ENCODE results near the gene TEDC1. TPM values are rescaled to one million over a fixed set of nuclear protein-coding genes. Genes with fewer than 3 reads are reported as not detected.

TEDC1 gene
- total RNA-seq, 1 experiment from 2014 or later = 30.3 TPM

- H3K4me3 Mint-ChIP-seq (ENCODE audit: unreplicated experiment) = peak overlapping the region; percentile 69
- Histone ChIP-seq H3K27me3 (replicated peaks; ENCODE audit: control insufficient read depth, insufficient read depth, low read length) (no peaks in the 10 kb centered on the region), H3K36me3 (ENCODE audit: control insufficient read depth, insufficient read depth, low read length) (no peaks in the 10 kb centered on the region; the same call in 1 of the 2 replicates), H3K4me3 (ENCODE audit: low read depth, low read length) (peak overlapping the region; percentile 62), H3K4me1 (peaks cover 36% of the 10 kb centered on the region), H3K9me3 (no peaks in the 10 kb centered on the region)
- H3K27me3 Mint-ChIP-seq (ENCODE audit: insufficient read depth, unreplicated experiment) = no peaks in the 10 kb centered on the region
- POLR2A ChIA-PET = no interaction called here
- CTCF ChIA-PET = no interaction called here
- intact Hi-C loops (cut with micrococcal nuclease; ENCODE audit: unreplicated experiment) = loop anchor here (5.0 kb wide), 1 partner anchor 510 kb away; the partner anchor contains the start of gene AHNAK2
- TF ChIP-seq CTCF (IDR thresholded peaks at IDR 0.05; ENCODE audit: insufficient read depth in 1 of 2, low read depth in 1 of 2, low read length in 1 of 2, severe bottlenecking in 1 of 2, unreplicated experiment in 1 of 2) = no peak
- peaks cover 12% of the 10 kb centered on the region for H3K36me3 Mint-ChIP-seq (ENCODE audit: insufficient read depth, unreplicated experiment)
- peak in 1 of 2 experiments; percentile 71 for DNase-seq
- H3K9me3 Mint-ChIP-seq (ENCODE audit: unreplicated experiment) = no peaks in the 10 kb centered on the region
- H3K27ac Mint-ChIP-seq (ENCODE audit: unreplicated experiment) = peak overlapping the region; percentile 50
- no TSS peak for BruUV-seq (replicated peaks)
- peaks cover under 1% of the 10 kb centered on the region for H3K4me1 Mint-ChIP-seq (ENCODE audit: low read depth, unreplicated experiment)
Observed at GRCh38 chr14:105487449-105487985, 3.5 kb upstream of the TEDC1 start.

GRCh38 chr14:105487986-105488777, 2.9 kb upstream of the TEDC1 start:
- H3K4me3 Mint-ChIP-seq (ENCODE audit: unreplicated experiment) = peak overlapping the region; percentile 69
- Histone ChIP-seq H3K36me3 (ENCODE audit: control insufficient read depth, insufficient read depth, low read length) (no peaks in the 10 kb centered on the region; the same call in 1 of the 2 replicates), H3K4me1 (peaks cover 36% of the 10 kb centered on the region), H3K9me3 (no peaks in the 10 kb centered on the region), H3K4me3 (ENCODE audit: low read depth, low read length) (peak overlapping the region; percentile 62), H3K27me3 (replicated peaks; ENCODE audit: control insufficient read depth, insufficient read depth, low read length) (no peaks in the 10 kb centered on the region)
- ChIA-PET POLR2A (no interaction called here), CTCF (interaction anchor here (2.9 kb wide), 1 partner anchor 7 kb away, joined by 57 read pairs; no protein-coding TSS in a partner anchor)
- H3K9me3 Mint-ChIP-seq (ENCODE audit: unreplicated experiment) = no peaks in the 10 kb centered on the region
- TF ChIP-seq CTCF (IDR thresholded peaks at IDR 0.05; ENCODE audit: insufficient read depth in 1 of 2, low read depth in 1 of 2, low read length in 1 of 2, severe bottlenecking in 1 of 2, unreplicated experiment in 1 of 2) = no peak
- TSS peak; percentile 14 for BruUV-seq (replicated peaks)
- no peaks in the 10 kb centered on the region for H3K27me3 Mint-ChIP-seq (ENCODE audit: insufficient read depth, unreplicated experiment)
- intact Hi-C loops (cut with micrococcal nuclease; ENCODE audit: unreplicated experiment) = loop anchor here (5.0 kb wide), 1 partner anchor 511 kb away; the partner anchor contains the start of gene AHNAK2
- H3K4me1 Mint-ChIP-seq (ENCODE audit: low read depth, unreplicated experiment) = no peaks in the 10 kb centered on the region
- DNase-seq = no peak
- peaks cover 12% of the 10 kb centered on the region for H3K36me3 Mint-ChIP-seq (ENCODE audit: insufficient read depth, unreplicated experiment)
- H3K27ac Mint-ChIP-seq (ENCODE audit: unreplicated experiment) = peak overlapping the region; percentile 77

GRCh38 chr14:105488781-105489541, 2.1 kb upstream of the TEDC1 start:
- Histone ChIP-seq H3K4me3 (ENCODE audit: low read depth, low read length) (peak overlapping the region; percentile 61), H3K36me3 (ENCODE audit: control insufficient read depth, insufficient read depth, low read length) (no peaks in the 10 kb centered on the region; the same call in 1 of the 2 replicates), H3K9me3 (no peaks in the 10 kb centered on the region), H3K4me1 (peaks cover 36% of the 10 kb centered on the region), H3K27me3 (replicated peaks; ENCODE audit: control insufficient read depth, insufficient read depth, low read length) (no peaks in the 10 kb centered on the region)
- H3K27ac Mint-ChIP-seq (ENCODE audit: unreplicated experiment) = peak overlapping the region; percentile 77
- peak overlapping the region; percentile 79 for H3K4me3 Mint-ChIP-seq (ENCODE audit: unreplicated experiment)
- ChIA-PET CTCF (interaction anchor here (0.6 to 2.9 kb wide), 11 partner anchors 8 to 757 kb away, joined by 4 to 57 read pairs (median 6); no protein-coding TSS in a partner anchor), POLR2A (interaction anchor here (1.8 kb wide), 1 partner anchor 8 kb away, joined by 14 read pairs; no protein-coding TSS in a partner anchor)
- TSS peak; percentile 36 for BruUV-seq (replicated peaks)
- TF ChIP-seq CTCF (IDR thresholded peaks at IDR 0.05; ENCODE audit: insufficient read depth in 1 of 2, low read depth in 1 of 2, low read length in 1 of 2, severe bottlenecking in 1 of 2, unreplicated experiment in 1 of 2) = no peak
- intact Hi-C loops (cut with micrococcal nuclease; ENCODE audit: unreplicated experiment) = loop anchor here (1.0 to 5.0 kb wide), 2 partner anchors 8 to 512 kb away; partner anchors contain the start of gene AHNAK2
- H3K36me3 Mint-ChIP-seq (ENCODE audit: insufficient read depth, unreplicated experiment) = peaks cover 12% of the 10 kb centered on the region
- H3K4me1 Mint-ChIP-seq (ENCODE audit: low read depth, unreplicated experiment) = no peaks in the 10 kb centered on the region
- H3K9me3 Mint-ChIP-seq (ENCODE audit: unreplicated experiment) = no peaks in the 10 kb centered on the region
- H3K27me3 Mint-ChIP-seq (ENCODE audit: insufficient read depth, unreplicated experiment) = no peaks in the 10 kb centered on the region
- no peak for DNase-seq

Measured in Caco-2 (cell line).